Muscle of back (tissue), 11 donors: ENCODE results near the gene RPL10. TPM values are rescaled to one million over a fixed set of nuclear protein-coding genes. Genes with fewer than 3 reads are reported as not detected.
A peak's percentile ranks its signal among the peaks of the same experiment; 100 is the strongest.

Source experiments
- DNase-seq, 3 donors: peaks; one replicate each; pipeline versions ENCODE4 v3.0.0 to v3.0.0-alpha.2; 2013
- polyA plus RNA-seq, 10 donors: library from polyadenylated mRNA; unstranded; fragments of 120-200 nt; gene quantifications; one replicate each; pipeline ENCODE4 v1.2.1, GENCODE V29; 2013; ENCODE audit not compliant: insufficient read length in 10 of 10

The RPL10 gene
- polyA plus RNA-seq, 10 donors = 4,675 to 6,417 (median 5,723) TPM

- no peak for DNase-seq
These were observed 40.2 kb upstream of the RPL10 start for GRCh38 chrX:154358011-154358410.

- DNase-seq = no peak
These were observed 39.3 kb upstream of the RPL10 start for GRCh38 chrX:154358829-154359228.

- no peak for DNase-seq
These were observed 38.6 kb upstream of the RPL10 start for GRCh38 chrX:154359362-154360154.

DNA sequence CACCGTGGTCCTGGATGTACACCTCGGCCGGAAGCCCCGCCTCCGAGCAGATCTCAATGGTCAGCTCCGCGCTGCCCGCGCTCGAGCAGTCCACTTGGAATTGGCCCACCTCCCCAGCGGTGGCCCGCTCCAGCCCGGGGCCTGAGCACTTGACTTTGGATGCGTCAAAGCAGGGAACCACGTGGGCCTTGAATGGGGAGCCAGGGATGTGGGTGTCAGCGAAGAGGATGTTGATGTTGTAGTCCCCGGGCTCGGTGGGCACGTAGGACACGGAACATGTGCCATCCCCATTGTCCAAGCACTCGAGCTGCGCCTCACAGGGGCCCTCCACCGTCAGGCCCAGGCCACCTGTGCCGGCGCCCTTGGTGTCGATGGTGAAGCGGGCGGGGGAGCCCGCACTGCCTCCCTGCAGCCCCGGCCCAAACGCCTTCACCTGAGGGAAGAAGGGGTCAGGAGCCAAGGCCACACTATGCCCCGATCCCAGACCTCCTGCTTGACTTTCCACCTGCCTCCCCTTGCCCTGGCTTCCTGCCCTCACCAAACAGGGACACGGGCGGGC lies 37.9 kb upstream of the RPL10 start:
- no peak for DNase-seq

- DNase-seq = no peak
These were observed 36.0 kb upstream of the RPL10 start for GRCh38 chrX:154362085-154362742.

DNA sequence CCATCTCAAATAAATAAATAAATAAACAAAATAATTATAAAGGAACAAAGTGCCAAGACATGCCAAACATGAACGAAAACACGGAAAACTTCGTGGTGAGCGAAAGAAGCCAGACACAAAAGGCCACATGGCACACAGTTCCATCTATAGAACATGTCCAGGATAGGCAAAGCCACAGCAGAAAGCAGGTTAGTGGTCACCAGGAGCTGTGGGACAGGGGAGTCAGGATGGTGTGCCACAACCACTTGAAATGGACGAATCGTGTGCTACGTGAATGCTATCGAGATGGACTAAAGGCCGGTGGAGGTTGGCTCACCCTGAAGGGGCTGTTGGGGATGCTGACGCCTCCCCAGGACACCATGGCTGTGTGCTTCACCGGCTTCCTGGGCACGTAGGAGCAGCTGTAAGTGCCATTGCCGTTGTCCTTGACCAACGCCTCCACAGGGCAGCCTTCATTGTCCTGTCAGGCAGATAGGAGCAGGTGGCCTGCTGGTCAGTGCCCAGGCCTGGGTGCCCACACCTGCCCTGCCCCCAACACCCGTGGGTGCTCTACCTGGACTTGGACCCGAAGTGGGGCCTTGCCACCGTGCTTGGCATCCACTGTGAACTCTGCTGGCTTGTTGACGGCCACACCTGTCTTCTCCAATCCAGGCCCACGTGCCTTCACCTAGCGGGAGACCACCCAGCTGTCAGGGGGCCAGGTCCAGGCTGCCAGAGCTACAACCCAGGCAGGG lies 34.3 kb upstream of the RPL10 start:
- no peak for DNase-seq

GRCh38 chrX:154365052-154365600 lies 33.1 kb upstream of the RPL10 start:
- DNase-seq = no peak

DNA sequence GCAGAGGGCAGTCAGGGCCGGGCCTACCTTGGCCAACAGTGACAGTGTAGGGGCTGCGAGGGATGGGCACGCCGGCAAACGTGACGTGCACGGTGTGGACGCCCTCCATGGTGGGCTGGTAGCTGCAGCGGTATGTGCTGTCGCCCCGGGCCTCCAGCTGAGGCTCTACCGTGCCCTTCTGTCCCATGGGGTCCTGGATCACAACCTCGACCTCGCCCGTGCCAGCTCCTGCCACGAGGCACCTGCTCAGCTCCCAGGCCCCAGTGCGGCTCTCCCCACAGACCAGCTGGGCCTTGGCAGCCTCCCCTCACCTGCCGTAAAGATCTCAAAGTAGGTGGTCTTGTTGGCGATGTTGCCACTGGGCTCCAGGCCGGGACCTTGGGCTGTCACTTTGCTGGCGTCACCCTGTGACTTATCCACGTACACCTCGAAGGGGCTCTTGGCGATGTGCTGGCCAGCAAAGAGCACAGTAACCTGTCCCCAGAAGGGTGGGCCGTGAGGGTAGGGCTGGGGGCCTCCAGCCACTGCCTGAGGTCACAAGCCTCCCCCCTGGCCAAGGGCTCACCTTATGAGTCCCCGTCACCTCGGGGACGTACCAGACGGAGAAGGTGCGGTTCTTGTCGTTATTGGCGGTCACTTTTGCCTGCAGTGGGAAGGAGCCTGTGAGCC lies 32.0 kb upstream of the RPL10 start:
- DNase-seq = no peak

DNA sequence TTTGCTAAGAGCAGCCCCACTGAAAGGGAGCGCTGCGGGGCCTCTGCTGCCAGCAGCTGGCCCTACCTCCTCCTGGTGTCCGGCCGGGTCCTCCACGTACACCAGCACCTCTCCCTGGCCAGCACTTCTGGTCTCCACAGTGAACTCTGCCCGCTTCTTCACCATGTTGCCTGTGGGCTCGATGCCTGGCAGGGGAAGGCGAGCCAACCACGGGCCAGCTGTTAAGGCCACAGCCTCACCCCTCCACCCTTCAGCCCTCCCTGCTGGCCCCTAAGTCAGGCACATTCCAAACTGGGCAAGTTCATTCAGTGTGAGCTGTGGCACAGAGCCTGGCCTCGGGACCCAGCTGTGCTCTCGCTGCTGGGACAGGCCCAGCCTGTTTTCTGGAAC lies 31.5 kb upstream of the RPL10 start:
- DNase-seq = peak in 1 of 3 donors; percentile 38

- no peak for DNase-seq
These were observed 30.5 kb upstream of the RPL10 start for GRCh38 chrX:154367474-154368308.

DNA sequence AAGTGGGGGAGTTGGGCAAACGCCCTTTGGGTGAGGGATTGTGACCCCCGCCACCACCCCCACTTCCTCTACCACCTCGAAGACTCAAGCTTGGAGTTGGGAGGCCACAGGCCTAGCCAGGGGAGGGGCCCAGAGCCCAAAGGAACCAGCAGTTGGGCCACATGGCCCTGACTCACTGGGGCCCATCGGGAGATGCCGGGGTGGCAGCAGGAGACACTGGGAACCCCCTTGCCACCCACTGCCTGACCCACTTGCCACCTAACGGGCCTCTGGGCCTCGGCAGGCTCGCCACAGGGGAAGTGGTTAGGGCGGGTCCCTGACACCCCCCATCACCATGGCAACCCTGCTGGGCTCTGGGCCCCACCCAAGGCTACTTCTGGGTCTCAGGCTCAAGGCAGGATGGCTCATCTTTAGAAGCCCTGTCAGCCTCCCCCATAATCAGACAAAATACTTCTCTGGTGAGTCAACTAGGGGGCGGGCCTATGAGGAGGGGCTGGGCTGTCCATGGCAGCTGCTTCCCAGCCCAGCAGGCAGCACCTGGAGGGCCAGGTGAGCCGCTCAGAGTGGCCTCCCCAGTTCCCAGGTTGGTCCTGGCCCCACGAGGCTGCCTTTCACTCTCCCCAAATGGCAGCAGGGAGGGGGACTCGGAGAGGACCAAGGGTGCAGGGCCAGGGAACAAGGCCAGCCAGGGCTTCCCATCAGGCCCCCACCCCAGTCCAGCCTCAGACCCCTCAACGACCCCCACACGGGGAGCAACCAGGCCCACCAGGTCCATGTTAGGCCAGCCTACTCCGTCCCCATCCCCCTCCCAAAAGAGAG lies 29.3 kb upstream of the RPL10 start:
- peak; percentile 59 to 83 (median 77) for DNase-seq

GRCh38 chrX:154369449-154370299 lies 28.5 kb upstream of the RPL10 start:
- DNase-seq = peak; percentile 88 to 95 (median 94)

GRCh38 chrX:154370300-154371016 lies 27.7 kb upstream of the RPL10 start:
- DNase-seq = peak in 2 of 3 donors; percentile 53 to 70

- peak; percentile 90 to 95 (median 94) for DNase-seq
These were observed 27.0 kb upstream of the RPL10 start for GRCh38 chrX:154371017-154371788.

- no peak for DNase-seq
These were observed 26.3 kb upstream of the RPL10 start for GRCh38 chrX:154371789-154372300.

- DNase-seq = no peak
These were observed 25.6 kb upstream of the RPL10 start for GRCh38 chrX:154372612-154373022.
